D721Med (cell line): ENCODE results near the gene GLYATL1B.
"Not testable (repeated sequence)": the region's sequence is repeated elsewhere in the genome, so short reads cannot be mapped to it uniquely, and the experiment has no call there.

Experiments
- DNase-seq: peaks from one replicate; pipeline ENCODE4 v3.0.0; 2011; ENCODE audit warnings: low spot score; ENCODE audit not compliant: insufficient read length
- FAIRE-seq: peaks from 2 replicates; lab custom pipeline; 2011; peaks lifted over from hg19 to GRCh38; lab: Jason Lieb, UNC
- CTCF ChIP-seq: IDR thresholded peaks from 2 replicates; pipeline ENCODE4 v1.5.1; 2012; ENCODE audit warnings: mild to moderate bottlenecking, control low read depth; ENCODE audit not compliant: insufficient read depth; ENCODE audit errors: missing control alignments

Gene GLYATL1B

GRCh38 chr11:59062602-59063529, 23.2 kb upstream of the GLYATL1B start:
- FAIRE-seq: no peak

GRCh38 chr11:59063996-59064727, 21.9 kb upstream of the GLYATL1B start:
- DNase-seq, FAIRE-seq: not testable (repeated sequence)

More at GRCh38 chr11:59062602-59063529, 23.2 kb upstream of the GLYATL1B start:
- no peak for TF ChIP-seq CTCF
- DNase-seq: no peak

GRCh38 chr11:59069087-59069486, 17.0 kb upstream of the GLYATL1B start:
- FAIRE-seq (no peak), DNase-seq (no peak)
- no peak for TF ChIP-seq CTCF

GRCh38 chr11:59076876-59077571, 9.1 kb upstream of the GLYATL1B start:
- FAIRE-seq: no peak
- DNase-seq: no peak
- no peak for TF ChIP-seq CTCF

DNA sequence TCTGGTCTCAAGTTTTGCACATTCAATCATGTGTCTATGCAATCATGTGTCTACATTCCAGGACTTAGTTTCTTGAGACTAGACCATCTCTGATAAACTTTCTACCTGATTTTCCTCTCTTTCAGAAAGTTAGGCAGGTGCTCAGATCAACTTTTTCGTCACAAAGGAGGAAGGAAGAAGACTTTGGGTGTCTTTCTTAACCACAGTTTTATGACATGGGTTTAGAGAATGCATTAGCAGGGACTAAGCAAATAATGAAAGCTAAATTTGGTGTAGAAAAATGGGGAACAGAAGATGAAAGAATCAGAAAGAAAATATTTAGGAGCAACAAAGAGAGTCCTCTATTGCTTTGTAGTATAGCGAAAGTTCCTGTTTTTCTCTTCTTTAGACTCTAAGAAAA, 7.7 kb upstream of the GLYATL1B start:
- DNase-seq (no peak), FAIRE-seq (no peak)
- TF ChIP-seq CTCF: no peak

GRCh38 chr11:59079086-59079485, 7.0 kb upstream of the GLYATL1B start:
- TF ChIP-seq CTCF: no peak
- FAIRE-seq (no peak), DNase-seq (no peak)

DNA sequence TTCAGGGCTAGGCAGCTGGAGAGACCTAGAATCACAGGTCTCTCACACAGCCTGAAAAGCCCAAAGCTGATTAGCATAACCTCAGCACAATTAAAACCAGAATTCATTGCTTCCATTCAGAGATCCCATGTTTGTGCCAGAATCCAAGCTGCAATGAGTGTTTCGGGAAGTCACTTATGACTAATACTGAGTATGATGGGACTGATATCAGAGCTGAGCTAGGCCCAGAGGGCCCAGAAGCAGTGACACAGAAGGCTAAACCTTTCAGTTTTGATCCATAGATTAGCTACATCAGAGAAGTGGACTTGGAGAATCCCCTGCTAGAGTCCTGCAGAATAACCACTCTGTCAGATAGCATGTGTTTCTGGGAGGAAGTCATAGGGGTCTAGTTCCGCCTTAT, 5.7 kb upstream of the GLYATL1B start:
- FAIRE-seq, DNase-seq: not testable (repeated sequence)

DNA sequence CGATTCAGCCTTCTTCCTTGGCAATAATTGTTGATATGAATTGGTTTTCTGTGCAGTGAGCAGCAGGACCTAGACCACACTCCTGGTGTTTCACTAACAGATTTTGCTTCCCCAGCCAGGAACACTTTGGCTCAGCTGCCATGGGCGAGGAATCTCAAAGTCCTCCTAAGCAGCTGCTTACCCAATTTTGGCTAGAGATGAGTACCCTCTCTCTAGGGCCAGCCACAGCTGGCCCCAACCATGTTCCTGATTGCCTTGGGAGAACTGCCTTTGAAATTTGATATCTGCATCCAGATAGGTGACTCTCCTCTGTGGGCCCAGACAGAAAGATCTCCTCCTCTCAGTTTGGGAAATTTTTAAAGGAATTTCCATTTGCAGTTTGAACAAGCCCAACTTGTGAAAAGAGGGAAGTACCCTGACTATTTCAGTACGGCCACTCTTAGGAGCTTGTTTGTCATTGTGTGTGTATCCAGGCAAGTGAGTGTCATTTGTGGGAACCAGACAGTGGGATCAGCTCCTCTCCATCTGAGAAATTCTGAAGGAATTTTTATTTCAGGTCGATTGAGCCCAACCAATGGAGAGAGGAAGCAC, 4.6 kb upstream of the GLYATL1B start:
- FAIRE-seq, DNase-seq: not testable (repeated sequence)
